Measurements from ENCODE around the gene KBTBD7. TPM values are rescaled to one million over a fixed set of nuclear protein-coding genes. Genes with fewer than 3 reads are reported as not detected.

The KBTBD7 gene
- total RNA-seq, 1 experiment from 2014 or later: 12.9 TPM

- Histone ChIP-seq H3K4me2 (ENCODE audit: insufficient read depth, insufficient read length, low read length) (no peak overlapping the region), H4K91ac (ENCODE audit: insufficient read length, low read depth, low read length) (no peak overlapping the region), H2BK5ac (ENCODE audit: insufficient read length, low read length) (no peak overlapping the region), H3K79me2 (ENCODE audit: insufficient read depth, low read length) (no peaks in the 10 kb centered on the region), H3K27ac (ENCODE audit: insufficient read length, low read depth, low read length) (no peak overlapping the region), H3K9ac (ENCODE audit: extremely low read depth, insufficient read length, low read length) (no peak overlapping the region), H3K4me1 (ENCODE audit: insufficient read depth, low read length) (no peaks in the 10 kb centered on the region; the same call in 1 of the 2 replicates), H4K5ac (ENCODE audit: insufficient read length, low read depth, low read length) (no peak overlapping the region), H3K27me3 (ENCODE audit: insufficient read depth, low read length) (no peaks in the 10 kb centered on the region), H2BK20ac (ENCODE audit: low read depth, low read length, poor library complexity, severe bottlenecking) (no peak overlapping the region), H2BK120ac (ENCODE audit: low read depth, low read length, poor library complexity, severe bottlenecking) (no peak overlapping the region), H3K14ac (ENCODE audit: insufficient read depth, low read length) (no peak overlapping the region), H4K8ac (replicated peaks; ENCODE audit: insufficient read length, low read depth, low read length) (no peak overlapping the region), H3T11ph (ENCODE audit: low read length) (no peak overlapping the region), H3K9me3 (ENCODE audit: control insufficient read depth, low read depth, low read length) (no peaks in the 10 kb centered on the region), H3K23ac (ENCODE audit: insufficient read length, low read depth, low read length) (no peak overlapping the region), H2AFZ (ENCODE audit: low read length) (no peak overlapping the region), H4K20me1 (ENCODE audit: control insufficient read depth, insufficient read depth, insufficient read length) (no peaks in the 10 kb centered on the region), H2BK12ac (ENCODE audit: insufficient read length, low read depth, low read length) (no peak overlapping the region), H2AK5ac (ENCODE audit: insufficient read length, low read length) (no peak overlapping the region), H3K23me2 (ENCODE audit: insufficient read length, low read depth, low read length, poor library complexity, severe bottlenecking) (no peaks in the 10 kb centered on the region), H3K56ac (ENCODE audit: insufficient read length, low read depth, low read length) (no peak overlapping the region), H3K79me1 (ENCODE audit: insufficient read depth, low read depth, low read length, poor library complexity, severe bottlenecking) (no peaks in the 10 kb centered on the region), H2BK15ac (ENCODE audit: low read depth, low read length) (no peak overlapping the region), H3K4ac (ENCODE audit: low read depth, low read length) (no peak overlapping the region), H3K18ac (ENCODE audit: insufficient read length, low read depth, low read length) (no peak overlapping the region)
- H3K36me3 Mint-ChIP-seq (ENCODE audit: insufficient read depth in 1 of 3, low read depth in 3 of 3): peaks cover 13 to 16% (median 13%) of the 10 kb centered on the region in 3 experiments
- DNase-seq: no peak
- peaks cover 7 to 8% of the 10 kb centered on the region in 2 experiments; a peak in 4 of 5 replicates for H3K9me3 Mint-ChIP-seq
- no peak overlapping the region for H3K4me3 Mint-ChIP-seq
- no peak overlapping the region for H3K27ac Mint-ChIP-seq
- peaks cover 4% of the 10 kb centered on the region; the same call in 1 of the 2 replicates for H3K27me3 Mint-ChIP-seq (ENCODE audit: low read depth)
- H3K4me1 Mint-ChIP-seq: peaks cover 14 to 19% of the 10 kb centered on the region in 2 experiments
- no peak for TF ChIP-seq CTCF (conservative IDR thresholded peaks at IDR 0.05)
These were observed 1.6 kb upstream of the KBTBD7 start for GRCh38 chr13:41196011-41196410.

All from H9 (cell line).